BE2C (cell line): ENCODE measurements around the gene CREG2.

Experiments
- DNase-seq: peaks from one replicate; pipeline ENCODE4 v3.0.0-alpha.2; 2020
- H3K27me3 ChIP-seq: fragments of 250-450 bp; sonication (Bioruptor Pico); 2 replicates; pipeline ENCODE4 v1.5.1; 2020; ENCODE audit warnings: mild to moderate bottlenecking
- H3K36me3 ChIP-seq: fragments of 250-450 bp; sonication (Bioruptor Pico); 2 replicates; pipeline ENCODE4 v1.5.1; 2020; ENCODE audit warnings: mild to moderate bottlenecking
- H3K4me1 ChIP-seq: fragments of 250-450 bp; sonication (Bioruptor Pico); 2 replicates; pipeline ENCODE4 v1.5.1; 2020
- H3K4me3 ChIP-seq: 2 replicates; pipeline ENCODE4 v1.5.1; 2011; ENCODE audit warnings: low read depth, low read length
- H3K9me3 ChIP-seq: fragments of 250-450 bp; sonication (Bioruptor Pico); 2 replicates; pipeline ENCODE4 v1.5.1; 2020
- CTCF ChIP-seq: IDR thresholded peaks from 2 replicates; pipeline ENCODE4 v1.5.1; 2012; ENCODE audit warnings: mild to moderate bottlenecking, low read depth, low read length

The CREG2 gene

GRCh38 chr2:101430156-101430555, 42.9 kb upstream of the CREG2 start:
- no peaks in the 10 kb centered on the region for H3K27me3 ChIP-seq

GRCh38 chr2:101429453-101429852, 42.1 kb upstream of the CREG2 start:
- H3K27me3 ChIP-seq = no peaks in the 10 kb centered on the region
- no peak for TF ChIP-seq CTCF
- H3K4me3 ChIP-seq = no peak overlapping the region
- H3K4me1 ChIP-seq = no peaks in the 10 kb centered on the region
- no peaks in the 10 kb centered on the region for H3K9me3 ChIP-seq
- DNase-seq = no peak
- H3K36me3 ChIP-seq = no peaks in the 10 kb centered on the region

More at GRCh38 chr2:101430156-101430555, 42.9 kb upstream of the CREG2 start:
- Histone ChIP-seq H3K4me3 (no peak overlapping the region), H3K9me3 (no peaks in the 10 kb centered on the region), H3K36me3 (no peaks in the 10 kb centered on the region), H3K4me1 (no peaks in the 10 kb centered on the region)
- no peak for DNase-seq
- TF ChIP-seq CTCF = no peak

- TF ChIP-seq CTCF = no peak
- Histone ChIP-seq H3K36me3 (no peaks in the 10 kb centered on the region), H3K4me3 (no peak overlapping the region), H3K4me1 (no peaks in the 10 kb centered on the region), H3K27me3 (no peaks in the 10 kb centered on the region), H3K9me3 (no peaks in the 10 kb centered on the region)
- DNase-seq = no peak
Measured at GRCh38 chr2:101428422-101429176, 41.3 kb upstream of the CREG2 start.

- H3K4me3 ChIP-seq = no peak overlapping the region
- H3K9me3 ChIP-seq = no peaks in the 10 kb centered on the region
- no peaks in the 10 kb centered on the region for H3K36me3 ChIP-seq
- H3K27me3 ChIP-seq = no peaks in the 10 kb centered on the region
- no peaks in the 10 kb centered on the region for H3K4me1 ChIP-seq
- no peak for TF ChIP-seq CTCF
- DNase-seq = no peak
Measured at GRCh38 chr2:101427743-101428142, 40.4 kb upstream of the CREG2 start.

GRCh38 chr2:101427240-101427639, 39.9 kb upstream of the CREG2 start:
- no peak for TF ChIP-seq CTCF
- H3K36me3 ChIP-seq = no peaks in the 10 kb centered on the region
- DNase-seq = no peak

GRCh38 chr2:101426822-101427221, 39.5 kb upstream of the CREG2 start:
- no peak for TF ChIP-seq CTCF
- H3K36me3 ChIP-seq = no peaks in the 10 kb centered on the region
- no peak overlapping the region for H3K4me3 ChIP-seq
- no peaks in the 10 kb centered on the region for H3K4me1 ChIP-seq
- no peaks in the 10 kb centered on the region for H3K27me3 ChIP-seq
- H3K9me3 ChIP-seq = no peaks in the 10 kb centered on the region
- no peak for DNase-seq

More at GRCh38 chr2:101427240-101427639, 39.9 kb upstream of the CREG2 start:
- no peaks in the 10 kb centered on the region for H3K27me3 ChIP-seq
- H3K4me1 ChIP-seq = no peaks in the 10 kb centered on the region
- no peak overlapping the region for H3K4me3 ChIP-seq
- H3K9me3 ChIP-seq = no peaks in the 10 kb centered on the region
